Activated CD4-positive, alpha-beta T cell treated with anti-CD3 and anti-CD28 coated beads, Interleukin-2, amount 10 ng/mL, durations not matched to agents 7 days and 5 days (primary cell): ENCODE data around the gene RTN4IP1. TPM values are rescaled to one million over a fixed set of nuclear protein-coding genes. Genes with fewer than 3 reads are reported as not detected.

ENCODE experiments used
- CTCF ChIA-PET: fragments of 350-600 bp; sonication (Branson Sonifier 250); formaldehyde crosslinking; loops from one replicate; lab custom pipeline; 2021; ENCODE audit warnings: antibody characterized with exemption; lab: Charles Lee
- POLR2A ChIA-PET: fragments of 350-600 bp; sonication (Branson Sonifier 250); formaldehyde crosslinking; loops from one replicate; lab custom pipeline; 2021; ENCODE audit warnings: antibody characterized with exemption; lab: Charles Lee
- DNase-seq: peaks from one replicate; pipeline ENCODE4 v3.0.0-alpha.2; 2020
- H3K27ac Mint-ChIP-seq: one replicate; pipeline ENCODE4 v1.8.0; 2021; ENCODE audit warnings: mild to moderate bottlenecking, moderate library complexity, mixed read lengths
- H3K27me3 Mint-ChIP-seq: one replicate; pipeline ENCODE4 v1.8.0; 2021; ENCODE audit warnings: mixed read lengths
- H3K36me3 Mint-ChIP-seq: one replicate; pipeline ENCODE4 v1.8.0; 2021; ENCODE audit warnings: low read depth, mixed read lengths
- H3K4me1 Mint-ChIP-seq: one replicate; pipeline ENCODE4 v1.8.0; 2021; ENCODE audit warnings: mixed read lengths
- H3K4me3 Mint-ChIP-seq: one replicate; pipeline ENCODE4 v1.8.0; 2021; ENCODE audit warnings: mild to moderate bottlenecking, moderate library complexity, mixed read lengths
- H3K9me3 Mint-ChIP-seq: one replicate; pipeline ENCODE4 v1.8.0; 2021; ENCODE audit warnings: mixed read lengths
- total RNA-seq, 2 experiments: library from RNA; stranded (reverse); gene quantifications; one replicate each; pipeline ENCODE4 v1.2.3, GENCODE V29; 2021

Gene RTN4IP1, protein sequence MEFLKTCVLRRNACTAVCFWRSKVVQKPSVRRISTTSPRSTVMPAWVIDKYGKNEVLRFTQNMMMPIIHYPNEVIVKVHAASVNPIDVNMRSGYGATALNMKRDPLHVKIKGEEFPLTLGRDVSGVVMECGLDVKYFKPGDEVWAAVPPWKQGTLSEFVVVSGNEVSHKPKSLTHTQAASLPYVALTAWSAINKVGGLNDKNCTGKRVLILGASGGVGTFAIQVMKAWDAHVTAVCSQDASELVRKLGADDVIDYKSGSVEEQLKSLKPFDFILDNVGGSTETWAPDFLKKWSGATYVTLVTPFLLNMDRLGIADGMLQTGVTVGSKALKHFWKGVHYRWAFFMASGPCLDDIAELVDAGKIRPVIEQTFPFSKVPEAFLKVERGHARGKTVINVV
- total RNA-seq = 1 to 10 TPM; 5.4 to 6.3 TPM

DNA sequence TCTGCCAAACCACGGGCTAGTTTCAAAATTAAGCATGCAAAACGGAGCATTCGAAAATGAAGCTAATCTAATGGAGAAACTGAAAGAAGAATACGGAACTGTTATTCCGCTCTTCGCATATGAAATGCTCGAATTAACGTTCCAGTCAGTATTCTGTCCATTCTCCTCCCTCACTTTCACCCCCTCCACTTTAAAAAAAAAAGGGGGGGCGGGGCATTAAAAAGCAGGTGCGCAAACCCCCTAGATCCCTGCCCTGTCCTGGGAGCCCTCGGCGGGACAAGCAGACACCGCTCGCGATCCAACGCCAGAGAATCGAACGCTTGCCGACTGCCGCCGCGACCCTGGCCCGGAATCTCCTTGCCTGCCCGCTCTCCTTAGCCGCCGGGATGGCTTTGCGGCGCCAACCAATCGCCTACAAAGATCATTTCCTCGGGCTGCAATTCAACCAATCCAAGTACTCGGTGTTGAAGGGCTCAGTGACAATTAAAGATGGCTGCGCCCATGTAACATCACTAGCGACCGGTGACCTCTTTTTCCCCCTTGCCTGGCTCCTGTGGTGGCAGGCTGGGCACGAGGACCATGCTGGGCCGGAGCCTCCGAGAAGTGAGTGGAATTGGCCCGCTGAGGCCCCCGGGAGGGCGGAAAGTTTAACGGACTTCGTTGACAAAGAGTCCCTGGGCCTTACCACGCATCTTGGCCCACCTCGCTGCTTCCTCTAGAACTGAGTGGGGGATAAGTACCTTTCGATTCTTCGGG, at the start of gene RTN4IP1, which contains the start of gene QRSL1:
Gene RTN4IP1, minus strand, starts transcription at position 396 of the 756 bp plus-strand sequence. CDS start 477 bp downstream, outside the sequence.
Gene QRSL1, plus strand, starts transcription at position 476 of the 756 bp plus-strand sequence. Its CDS starts 104 bp downstream, at position 580.
- H3K9me3 Mint-ChIP-seq = no peaks in the 10 kb centered on the region
- peak within 1 kb of the TSS; percentile 87 for H3K4me3 Mint-ChIP-seq
- CTCF ChIA-PET = no interaction called here
- peaks cover 8% of the 10 kb centered on the region for H3K36me3 Mint-ChIP-seq
- peaks cover 35% of the 10 kb centered on the region for H3K4me1 Mint-ChIP-seq
- H3K27me3 Mint-ChIP-seq = no peaks in the 10 kb centered on the region
- H3K27ac Mint-ChIP-seq = peak within 1 kb of the TSS; percentile 95
- POLR2A ChIA-PET = no interaction called here
- peak; percentile 92 for DNase-seq

DNA sequence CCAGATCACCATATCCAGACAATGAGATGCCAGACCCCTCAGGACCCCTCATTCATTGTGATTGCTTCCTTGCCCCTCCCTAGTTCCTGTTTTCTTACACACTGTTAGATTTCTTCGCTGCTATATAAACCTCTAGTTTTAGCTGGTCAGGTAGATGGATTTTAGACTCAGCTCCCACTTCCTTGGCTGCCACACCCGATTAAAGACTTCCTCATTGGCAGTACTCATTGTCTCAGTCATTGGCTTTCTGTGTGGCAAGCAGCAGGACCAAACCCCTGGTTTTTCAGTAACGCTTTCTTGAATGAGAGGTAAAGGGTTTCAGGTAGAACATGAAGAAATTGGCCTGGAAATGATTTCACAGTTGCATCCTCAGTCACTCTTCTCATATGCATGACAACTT, 48.0 kb upstream of the RTN4IP1 start:
- POLR2A ChIA-PET = no interaction called here
- Mint-ChIP-seq H3K36me3 (no peaks in the 10 kb centered on the region), H3K4me3 (no peak overlapping the region), H3K27ac (no peak overlapping the region), H3K27me3 (no peaks in the 10 kb centered on the region), H3K4me1 (peaks cover 4% of the 10 kb centered on the region), H3K9me3 (no peaks in the 10 kb centered on the region)
- CTCF ChIA-PET = no interaction called here
- no peak for DNase-seq

DNA sequence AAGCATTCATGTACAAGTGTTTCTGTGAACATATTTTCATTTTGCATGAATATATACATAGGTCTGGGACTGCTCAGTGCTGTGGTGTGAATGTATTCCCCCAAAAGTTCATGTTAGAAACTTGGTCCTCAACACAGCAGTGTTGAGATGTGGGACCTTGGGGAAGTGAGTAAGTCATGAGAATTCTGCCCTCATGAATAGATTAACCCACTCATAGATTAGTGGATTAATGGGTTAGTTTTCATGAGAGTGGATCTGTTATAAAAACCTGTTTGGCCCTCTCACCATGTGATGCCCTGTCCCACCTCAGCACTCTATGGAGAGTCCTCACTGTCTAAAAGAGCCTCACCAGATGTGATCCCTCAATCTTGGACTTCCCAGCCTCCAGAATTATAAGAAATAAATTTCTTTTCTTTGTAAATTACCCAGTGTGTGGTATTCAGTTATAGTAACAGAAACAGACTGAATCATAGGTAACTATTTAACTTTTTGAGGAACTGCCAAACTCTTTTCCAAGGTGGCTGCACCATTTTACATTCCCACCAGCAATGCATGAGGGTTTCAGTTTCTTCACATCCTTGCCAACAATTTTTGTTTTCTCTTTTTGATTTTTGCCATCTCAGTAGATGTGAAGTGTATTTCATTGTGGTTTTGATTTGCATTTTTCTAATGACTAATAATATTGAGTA, 45.4 kb upstream of the RTN4IP1 start:
- H3K9me3 Mint-ChIP-seq = no peaks in the 10 kb centered on the region
- H3K4me3 Mint-ChIP-seq = no peak overlapping the region
- no peak for DNase-seq
- CTCF ChIA-PET = no interaction called here
- H3K27ac Mint-ChIP-seq = no peak overlapping the region
- no peaks in the 10 kb centered on the region for H3K27me3 Mint-ChIP-seq
- no peaks in the 10 kb centered on the region for H3K36me3 Mint-ChIP-seq
- H3K4me1 Mint-ChIP-seq = peaks cover 4% of the 10 kb centered on the region
- POLR2A ChIA-PET = no interaction called here

DNA sequence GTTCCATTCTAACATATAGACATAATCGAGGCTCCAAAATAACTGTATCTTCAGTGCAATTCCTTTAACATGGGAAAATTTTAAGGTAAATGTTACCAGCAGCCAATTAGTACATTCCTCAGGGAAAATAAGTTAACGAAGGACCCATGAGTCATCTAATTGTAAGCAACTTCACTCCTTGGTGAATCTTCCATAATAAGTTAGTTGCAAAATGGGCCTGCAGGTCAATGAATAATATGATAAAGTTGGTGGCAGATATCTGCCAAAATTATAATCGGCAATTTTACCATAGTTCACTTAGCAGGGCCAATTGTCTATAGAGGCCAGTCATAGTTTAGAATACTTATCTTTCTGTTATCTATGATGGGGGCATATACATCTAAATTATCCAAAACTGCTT, 42.4 kb upstream of the RTN4IP1 start:
- DNase-seq = no peak
- ChIA-PET POLR2A (no interaction called here), CTCF (no interaction called here)
- H3K27ac Mint-ChIP-seq = no peak overlapping the region
- H3K27me3 Mint-ChIP-seq = no peaks in the 10 kb centered on the region
- H3K36me3 Mint-ChIP-seq = peaks cover 4% of the 10 kb centered on the region
- H3K4me1 Mint-ChIP-seq = no peaks in the 10 kb centered on the region
- H3K9me3 Mint-ChIP-seq = no peaks in the 10 kb centered on the region
- no peak overlapping the region for H3K4me3 Mint-ChIP-seq

DNA sequence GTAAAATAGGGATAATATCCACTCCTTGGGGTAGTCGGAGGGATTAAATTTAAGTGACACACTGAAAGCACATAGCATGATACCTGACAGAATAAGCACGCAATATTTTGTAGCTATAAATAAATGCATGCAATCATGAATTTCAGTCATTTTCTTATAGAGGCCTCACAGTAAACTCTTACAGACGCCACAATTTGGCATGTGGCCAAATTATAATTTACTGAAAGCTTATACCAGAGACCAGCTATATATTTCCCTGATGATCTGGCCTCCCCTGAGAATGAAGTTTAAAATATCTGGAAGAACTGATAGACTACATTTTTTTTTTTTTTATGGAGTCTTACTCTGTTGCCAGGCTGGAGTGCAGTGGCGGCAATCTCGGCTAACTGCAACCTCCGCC, 40.9 kb upstream of the RTN4IP1 start:
- Mint-ChIP-seq H3K27me3 (no peaks in the 10 kb centered on the region), H3K36me3 (peaks cover 9% of the 10 kb centered on the region), H3K4me1 (no peaks in the 10 kb centered on the region), H3K9me3 (no peaks in the 10 kb centered on the region), H3K27ac (no peak overlapping the region), H3K4me3 (no peak overlapping the region)
- POLR2A ChIA-PET = no interaction called here
- DNase-seq = no peak
- CTCF ChIA-PET = interaction anchor here (0.8 kb wide), 1 partner anchor 13 kb away, joined by 3 read pairs; no protein-coding TSS in a partner anchor

DNA sequence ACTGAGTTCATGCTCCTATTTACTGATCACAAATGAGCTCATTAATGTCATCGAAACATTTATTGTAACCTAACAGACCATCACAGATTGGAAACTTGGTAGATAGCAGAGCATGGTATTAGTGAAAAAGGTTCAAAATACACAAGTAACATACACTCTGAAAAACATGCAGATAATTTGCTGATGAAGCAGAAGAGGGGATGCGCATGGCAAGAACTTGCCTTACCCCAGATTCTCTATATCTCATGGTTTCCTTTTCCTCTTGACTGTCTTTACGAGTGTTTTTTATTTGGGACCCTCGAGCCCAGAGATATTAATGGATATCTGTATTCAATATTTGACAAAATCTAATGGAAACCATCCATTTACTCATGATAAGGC, 37.7 kb upstream of the RTN4IP1 start:
- H3K27me3 Mint-ChIP-seq = no peaks in the 10 kb centered on the region
- peaks cover 3% of the 10 kb centered on the region for H3K4me1 Mint-ChIP-seq
- ChIA-PET CTCF (no interaction called here), POLR2A (no interaction called here)
- H3K36me3 Mint-ChIP-seq = peaks cover 29% of the 10 kb centered on the region
- H3K4me3 Mint-ChIP-seq = no peak overlapping the region
- H3K9me3 Mint-ChIP-seq = no peaks in the 10 kb centered on the region
- DNase-seq = no peak
- H3K27ac Mint-ChIP-seq = no peak overlapping the region

DNA sequence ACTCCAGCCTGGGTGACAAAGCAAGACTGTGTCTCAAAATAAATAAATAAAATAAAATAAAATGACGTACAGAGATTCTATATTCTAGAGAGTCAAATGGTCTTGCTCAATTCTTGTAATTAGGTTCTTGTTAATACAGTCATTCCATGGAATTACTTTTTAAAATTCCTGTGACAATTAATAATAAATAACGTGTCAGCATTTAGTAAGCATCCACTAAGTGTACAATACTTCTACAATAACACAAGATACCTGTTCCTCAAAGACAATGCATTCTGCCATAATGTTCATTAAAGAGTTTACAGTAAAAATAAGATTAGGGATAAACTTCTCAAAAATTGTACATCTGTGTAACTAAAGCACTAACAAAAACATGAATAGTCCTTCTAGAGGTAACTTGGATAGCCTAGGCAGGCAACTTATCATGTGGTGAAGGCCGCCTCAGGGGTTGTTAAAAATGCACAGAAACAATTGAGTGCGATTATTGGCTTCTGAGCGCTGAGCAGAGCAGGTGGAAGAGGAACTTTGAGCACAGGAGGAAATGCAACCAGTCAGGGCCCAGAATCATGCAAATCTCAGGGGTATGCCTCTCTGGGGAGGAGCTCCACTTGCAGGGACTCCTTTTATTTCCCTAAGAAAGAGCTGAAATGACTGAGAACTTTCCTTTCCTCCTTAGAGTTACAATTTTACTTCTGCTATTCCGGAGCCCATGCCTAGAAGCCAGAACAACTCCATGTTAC, 37.2 kb upstream of the RTN4IP1 start:
- no peak overlapping the region for H3K27ac Mint-ChIP-seq
- POLR2A ChIA-PET = no interaction called here
- H3K9me3 Mint-ChIP-seq = no peaks in the 10 kb centered on the region
- no peaks in the 10 kb centered on the region for H3K27me3 Mint-ChIP-seq
- peaks cover 3% of the 10 kb centered on the region for H3K4me1 Mint-ChIP-seq
- H3K4me3 Mint-ChIP-seq = no peak overlapping the region
- peaks cover 29% of the 10 kb centered on the region for H3K36me3 Mint-ChIP-seq
- CTCF ChIA-PET = no interaction called here
- DNase-seq = no peak

DNA sequence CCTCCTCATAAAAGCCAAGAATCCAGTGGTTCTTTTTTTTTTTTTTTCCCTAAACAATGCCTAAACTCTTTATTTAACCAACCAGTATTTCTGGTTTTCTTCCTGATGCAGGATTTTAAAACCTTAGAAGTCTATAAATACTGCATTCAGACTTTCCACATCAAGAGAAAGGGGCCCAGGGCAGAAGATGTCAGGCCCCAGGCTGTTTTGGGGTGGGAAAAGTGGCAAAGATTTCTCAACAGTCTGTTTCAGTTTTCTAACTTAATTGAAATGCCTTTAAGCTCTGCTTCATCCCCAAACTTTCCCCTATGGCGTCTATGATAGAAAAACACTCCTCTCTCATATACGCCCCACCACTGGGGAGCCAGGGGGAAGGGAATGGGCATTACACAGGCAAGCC, 33.2 kb upstream of the RTN4IP1 start:
- Mint-ChIP-seq H3K4me3 (no peak overlapping the region), H3K36me3 (peaks cover 65% of the 10 kb centered on the region), H3K4me1 (peaks cover 3% of the 10 kb centered on the region), H3K9me3 (peaks cover 16% of the 10 kb centered on the region), H3K27me3 (no peaks in the 10 kb centered on the region), H3K27ac (no peak overlapping the region)
- ChIA-PET POLR2A (no interaction called here), CTCF (interaction anchor here (1.1 kb wide), 1 partner anchor 10 kb away, joined by 5 read pairs; no protein-coding TSS in a partner anchor)
- no peak for DNase-seq

DNA sequence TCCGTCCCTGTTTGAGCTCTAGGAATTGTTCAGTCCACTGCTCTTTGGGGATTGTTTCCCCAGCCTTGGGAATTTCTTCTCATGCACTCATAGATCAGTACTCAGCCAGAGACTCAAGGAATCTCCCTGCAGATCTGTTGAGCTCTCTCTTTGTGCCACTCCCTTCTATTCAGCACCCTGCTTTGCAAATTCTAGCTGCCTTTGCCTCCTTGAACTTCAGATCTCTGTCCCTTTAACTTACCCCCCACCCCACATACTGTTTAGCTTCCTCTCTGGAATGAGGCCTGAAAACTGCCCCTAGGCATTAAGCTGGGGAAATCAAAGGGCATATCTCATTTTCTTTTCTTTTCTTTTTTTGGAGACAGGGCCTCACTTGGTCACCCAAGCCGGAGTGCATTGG, 30.6 kb upstream of the RTN4IP1 start:
- peaks cover 3% of the 10 kb centered on the region for H3K4me1 Mint-ChIP-seq
- DNase-seq = no peak
- H3K27me3 Mint-ChIP-seq = no peaks in the 10 kb centered on the region
- H3K27ac Mint-ChIP-seq = no peak overlapping the region
- H3K9me3 Mint-ChIP-seq = peaks cover 19% of the 10 kb centered on the region
- POLR2A ChIA-PET = no interaction called here
- CTCF ChIA-PET = no interaction called here
- peaks cover 72% of the 10 kb centered on the region for H3K36me3 Mint-ChIP-seq
- H3K4me3 Mint-ChIP-seq = no peak overlapping the region

DNA sequence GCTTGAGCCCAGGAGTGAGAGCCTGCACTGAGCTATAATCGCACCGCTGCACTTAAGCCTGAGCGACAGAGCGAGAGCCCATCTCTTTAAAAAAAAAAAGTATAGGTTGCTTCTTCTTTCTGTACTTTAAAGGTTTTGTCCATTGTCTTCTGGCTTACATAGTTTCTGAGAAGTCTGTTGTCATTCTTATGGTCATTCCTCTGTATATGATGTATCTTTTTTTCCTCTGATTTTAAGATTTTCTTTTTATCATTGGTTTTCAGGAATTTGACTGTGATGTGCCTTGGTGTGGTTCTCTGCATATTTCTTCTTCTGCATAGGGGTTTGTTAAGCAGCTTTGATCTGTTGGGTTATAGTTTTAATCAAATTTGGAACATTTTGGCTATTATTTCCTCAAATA, 29.2 kb upstream of the RTN4IP1 start:
- H3K36me3 Mint-ChIP-seq = peaks cover 69% of the 10 kb centered on the region
- no peaks in the 10 kb centered on the region for H3K4me1 Mint-ChIP-seq
- no peak overlapping the region for H3K27ac Mint-ChIP-seq
- POLR2A ChIA-PET = no interaction called here
- H3K4me3 Mint-ChIP-seq = no peak overlapping the region
- H3K27me3 Mint-ChIP-seq = no peaks in the 10 kb centered on the region
- peaks cover 19% of the 10 kb centered on the region for H3K9me3 Mint-ChIP-seq
- no peak for DNase-seq
- CTCF ChIA-PET = interaction anchor here (0.6 to 1.4 kb wide), 3 partner anchors 9 to 1789 kb away, joined by 3 to 5 read pairs (median 4); no protein-coding TSS in a partner anchor

DNA sequence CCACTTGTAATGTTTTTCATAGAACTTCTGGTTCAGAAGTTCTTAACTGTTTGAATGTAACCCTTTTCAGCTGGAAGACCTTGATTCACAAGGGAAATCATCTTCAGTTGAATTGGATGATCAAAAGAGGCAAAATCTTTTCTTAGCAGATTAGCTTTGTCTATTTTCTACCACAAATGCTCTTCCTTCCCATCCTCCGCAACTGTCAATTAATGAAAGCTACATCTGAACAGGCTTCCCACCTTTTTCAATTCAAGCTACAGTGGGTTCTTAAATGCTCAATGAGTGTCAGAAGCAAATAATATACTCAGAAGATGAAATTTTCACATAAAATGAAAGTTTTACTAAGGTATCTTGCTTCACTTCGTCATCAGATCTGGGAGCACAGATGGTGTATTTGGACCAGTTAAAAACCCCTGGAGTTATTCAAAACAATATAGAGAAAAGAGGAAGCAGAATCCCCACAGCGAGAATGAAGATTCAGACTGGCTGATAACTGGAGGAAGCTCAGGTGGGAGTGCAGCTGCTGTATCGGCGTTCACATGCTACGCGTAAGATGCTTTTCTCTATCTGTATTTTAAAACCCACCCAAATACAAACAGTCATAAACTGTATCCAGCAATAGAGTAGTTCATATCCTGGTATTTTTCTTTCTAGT, 19.5 kb upstream of the RTN4IP1 start:
- DNase-seq = no peak
- ChIA-PET POLR2A (no interaction called here), CTCF (interaction anchor here (1.4 kb wide), 1 partner anchor 10 kb away, joined by 5 read pairs; no protein-coding TSS in a partner anchor)
- no peaks in the 10 kb centered on the region for H3K27me3 Mint-ChIP-seq
- no peaks in the 10 kb centered on the region for H3K9me3 Mint-ChIP-seq
- no peaks in the 10 kb centered on the region for H3K4me1 Mint-ChIP-seq
- peaks cover 47% of the 10 kb centered on the region for H3K36me3 Mint-ChIP-seq
- no peak overlapping the region for H3K27ac Mint-ChIP-seq
- H3K4me3 Mint-ChIP-seq = no peak overlapping the region

DNA sequence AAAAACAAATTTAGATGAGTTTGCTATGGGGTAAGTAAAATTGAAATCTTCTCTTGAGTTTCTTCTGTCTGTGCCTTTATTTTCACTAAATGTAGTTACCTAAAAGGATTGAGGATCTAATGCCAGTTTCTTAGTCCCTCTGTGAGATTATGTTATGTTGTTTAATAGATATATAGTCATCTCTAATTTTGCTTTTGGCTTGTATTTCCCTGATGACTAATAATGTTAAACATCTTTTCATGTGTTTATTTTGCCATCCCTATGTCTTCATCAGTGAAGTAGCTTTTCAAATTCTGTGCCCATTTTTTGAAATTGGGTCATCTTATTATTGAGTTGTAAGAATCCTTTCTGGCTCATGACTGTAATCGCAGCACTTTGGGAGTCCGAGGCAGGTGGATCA, 13.8 kb upstream of the RTN4IP1 start:
- Mint-ChIP-seq H3K27ac (no peak overlapping the region), H3K27me3 (no peaks in the 10 kb centered on the region), H3K4me3 (no peak overlapping the region), H3K36me3 (peaks cover 40% of the 10 kb centered on the region), H3K4me1 (peaks cover 12% of the 10 kb centered on the region), H3K9me3 (no peaks in the 10 kb centered on the region)
- ChIA-PET POLR2A (no interaction called here), CTCF (interaction anchor here (1.8 to 1.9 kb wide), 2 partner anchors 12 to 14 kb away, joined by 4 to 6 read pairs; no protein-coding TSS in a partner anchor)
- DNase-seq = no peak
